Spinal cord (tissue), 10 donors: ENCODE results near the gene CDS2. TPM values are rescaled to one million over a fixed set of nuclear protein-coding genes. Genes with fewer than 3 reads are reported as not detected.

ENCODE experiments used
- DNase-seq, 6 donors: peaks; one replicate each; pipeline versions ENCODE4 v3.0.0 to v3.0.0-alpha.2; 2013 to 2015; ENCODE audit warnings: low spot score in 6 of 6, low read depth in 4 of 6
- H3K27ac ChIP-seq: one replicate; pipeline ENCODE4 v1.5.1; 2013; ENCODE audit warnings: low read depth, low read length, control low read depth
- H3K27me3 ChIP-seq: one replicate; pipeline ENCODE4 v1.6.1; 2013; ENCODE audit warnings: low read length; ENCODE audit not compliant: control insufficient read depth, insufficient read depth
- H3K36me3 ChIP-seq: one replicate; pipeline ENCODE4 v1.6.1; 2013; ENCODE audit warnings: low read length; ENCODE audit not compliant: control insufficient read depth, insufficient read depth
- H3K4me1 ChIP-seq: one replicate; pipeline ENCODE4 v1.6.1; 2013; ENCODE audit warnings: low read length; ENCODE audit not compliant: control insufficient read depth, insufficient read depth
- H3K4me3 ChIP-seq: one replicate; pipeline ENCODE4 v1.5.1; 2013; ENCODE audit warnings: low read depth, low read length, control low read depth
- H3K9me3 ChIP-seq: one replicate; pipeline ENCODE4 v1.6.1; 2013; ENCODE audit warnings: low read length; ENCODE audit not compliant: control insufficient read depth, insufficient read depth
- WGBS: methylation state at CpG from one replicate; pipeline ENCODE4 v1.1.5; 2013; ENCODE audit warnings: missing lambda C conversion rate; ENCODE audit not compliant: insufficient coverage; 5-methylcytosine and 5-hydroxymethylcytosine counted together
- polyA plus RNA-seq, 2 donors: library from polyadenylated mRNA; unstranded; fragments of 120-200 nt; gene quantifications; one replicate each; pipeline ENCODE4 v1.2.1, GENCODE V29; 2013; ENCODE audit not compliant: insufficient read length in 2 of 2
- total RNA-seq, 2 donors: library from RNA; depleted of rRNA in 1 of 2; stranded (reverse); fragments of 120-200 nt in 1 of 2; fragments of >200 nt in 1 of 2; gene quantifications; one replicate each; pipeline versions ENCODE4 v1.2.3 to v1.2.4, GENCODE V29; 2013 to 2014
- donor health status: healthy.

Gene CDS2
- total and polyA plus RNA-seq, 4 donors = 38.9 to 103 (median 46.0) TPM

- Histone ChIP-seq H3K9me3 (no peaks in the 10 kb centered on the region), H3K36me3 (peaks cover 3% of the 10 kb centered on the region), H3K4me3 (no peak overlapping the region), H3K27me3 (no peaks in the 10 kb centered on the region), H3K4me1 (peaks cover 11% of the 10 kb centered on the region), H3K27ac (no peak overlapping the region)
- no CpG with 5 or more reads among the region's 2 CpGs for WGBS
- no peak for DNase-seq
Measured at GRCh38 chr20:5146871-5147592, 20.2 kb downstream of the CDS2 start.

GRCh38 chr20:5148581-5148980, 21.8 kb downstream of the CDS2 start:
- 53% methylated on average over 4 of the region's 6 CpGs for WGBS
- H3K4me1 ChIP-seq = peaks cover 11% of the 10 kb centered on the region
- H3K36me3 ChIP-seq = peaks cover 3% of the 10 kb centered on the region
- H3K27me3 ChIP-seq = no peaks in the 10 kb centered on the region
- DNase-seq = peak in 1 of 6 donors; percentile 44
- no peaks in the 10 kb centered on the region for H3K9me3 ChIP-seq
- no peak overlapping the region for H3K4me3 ChIP-seq
- H3K27ac ChIP-seq = no peak overlapping the region

- WGBS = 86% methylated on average over 1 of the region's 3 CpGs
- Histone ChIP-seq H3K36me3 (peaks cover 3% of the 10 kb centered on the region), H3K27me3 (no peaks in the 10 kb centered on the region), H3K9me3 (no peaks in the 10 kb centered on the region), H3K4me1 (peaks cover 11% of the 10 kb centered on the region), H3K27ac (no peak overlapping the region), H3K4me3 (no peak overlapping the region)
- DNase-seq = no peak
Measured at GRCh38 chr20:5149892-5150225, 23.1 kb downstream of the CDS2 start.

GRCh38 chr20:5150226-5151076, 23.6 kb downstream of the CDS2 start:
- DNase-seq = no peak
- no peaks in the 10 kb centered on the region for H3K27me3 ChIP-seq
- no peaks in the 10 kb centered on the region for H3K9me3 ChIP-seq
- H3K27ac ChIP-seq = no peak overlapping the region
- no peak overlapping the region for H3K4me3 ChIP-seq
- WGBS = 86% methylated on average over 13 of the region's 13 CpGs
- peaks cover 11% of the 10 kb centered on the region for H3K4me1 ChIP-seq
- H3K36me3 ChIP-seq = peaks cover 3% of the 10 kb centered on the region

GRCh38 chr20:5153152-5153467, 26.3 kb downstream of the CDS2 start:
- no peak overlapping the region for H3K27ac ChIP-seq

GRCh38 chr20:5153612-5154542, 27.1 kb downstream of the CDS2 start:
- Histone ChIP-seq H3K4me1 (peaks cover 3% of the 10 kb centered on the region), H3K36me3 (peaks cover 3% of the 10 kb centered on the region), H3K9me3 (no peaks in the 10 kb centered on the region), H3K4me3 (no peak overlapping the region), H3K27ac (no peak overlapping the region), H3K27me3 (no peaks in the 10 kb centered on the region)
- DNase-seq = no peak
- WGBS = 92% methylated on average over 3 of the region's 5 CpGs

More at GRCh38 chr20:5153152-5153467, 26.3 kb downstream of the CDS2 start:
- no CpG with 5 or more reads among the region's 3 CpGs for WGBS
- Histone ChIP-seq H3K4me1 (peaks cover 3% of the 10 kb centered on the region), H3K4me3 (no peak overlapping the region), H3K9me3 (no peaks in the 10 kb centered on the region), H3K27me3 (no peaks in the 10 kb centered on the region), H3K36me3 (peaks cover 3% of the 10 kb centered on the region)
- no peak for DNase-seq

GRCh38 chr20:5154543-5154925, 27.7 kb downstream of the CDS2 start:
- Histone ChIP-seq H3K27me3 (no peaks in the 10 kb centered on the region), H3K27ac (no peak overlapping the region), H3K36me3 (peaks cover 3% of the 10 kb centered on the region), H3K4me1 (peaks cover 3% of the 10 kb centered on the region), H3K9me3 (no peaks in the 10 kb centered on the region), H3K4me3 (no peak overlapping the region)
- DNase-seq = no peak
- 94% methylated on average over 2 of the region's 6 CpGs for WGBS

- Histone ChIP-seq H3K27ac (no peak overlapping the region), H3K4me3 (no peak overlapping the region), H3K36me3 (peaks cover 2% of the 10 kb centered on the region), H3K9me3 (no peaks in the 10 kb centered on the region), H3K4me1 (peaks cover 1% of the 10 kb centered on the region), H3K27me3 (no peaks in the 10 kb centered on the region)
- WGBS = no CpG with 5 or more reads among the region's 2 CpGs
- no peak for DNase-seq
Measured at GRCh38 chr20:5155404-5155803, 28.6 kb downstream of the CDS2 start.

- Histone ChIP-seq H3K4me3 (no peak overlapping the region), H3K27ac (no peak overlapping the region), H3K4me1 (no peaks in the 10 kb centered on the region), H3K9me3 (no peaks in the 10 kb centered on the region), H3K36me3 (no peaks in the 10 kb centered on the region), H3K27me3 (no peaks in the 10 kb centered on the region)
- WGBS = 77% methylated on average over 4 of the region's 4 CpGs
- DNase-seq = no peak
Measured at GRCh38 chr20:5156675-5157448, 30.1 kb downstream of the CDS2 start.
